HepG2 (cell line): ENCODE data around the gene SLA2. TPM values are rescaled to one million over a fixed set of nuclear protein-coding genes. Genes with fewer than 3 reads are reported as not detected.

ENCODE experiments used
- ATAC-seq: fragments of 200-7000 bp; cut with Tn5 transposase; 3 replicates; pipeline ENCODE4 v1.9.1; 2020; ENCODE audit warnings: mild to moderate bottlenecking, moderate library complexity
- BruUV-seq: library from RNA; stranded (reverse); fragments of 400-500 nt; replicated peaks from 2 replicates; lab custom pipeline; 2021; lab: Mats Ljungman, UMichigan
- CTCF ChIA-PET: fragments of 300-600 bp; formaldehyde crosslinking; extraction: SDS; loops from one replicate; lab custom pipeline; 2021; ENCODE audit warnings: low total read pairs, inconsistent platforms, low intra/inter-chr PET ratio; lab: Yijun Ruan, JAX
- POLR2A ChIA-PET: fragments of 350-600 bp; sonication (Branson Sonifier 250); formaldehyde crosslinking; loops from one replicate; lab custom pipeline; 2020; ENCODE audit warnings: antibody characterized with exemption, inconsistent platforms; lab: Yijun Ruan, JAX
- DNase-seq: peaks from one replicate; pipeline ENCODE4 v3.0.0-alpha.2; 2015; ENCODE audit warnings: low spot score
- FAIRE-seq: peaks from 3 replicates; lab custom pipeline; 2011; peaks lifted over from hg19 to GRCh38; lab: Jason Lieb, UNC
- H2AFZ ChIP-seq: one replicate; pipeline ENCODE4 v1.6.1; 2011; ENCODE audit warnings: low read length, inconsistent platforms
- H3K27ac ChIP-seq: fragments of 300-600 bp; 3 replicates; pipeline ENCODE4 v1.8.0; 2011; ENCODE audit warnings: mixed run types, mild to moderate bottlenecking, mixed read lengths, low read length, inconsistent platforms; ENCODE audit not compliant: insufficient read depth; ENCODE audit errors: extremely low read length
- H3K27me3 ChIP-seq, 2 experiments: fragments of 200-600 bp in 1 of 2; 2 replicates in 1 of 2; 3 replicates in 1 of 2; pipeline versions ENCODE4 v1.6.0 to v1.8.0; 2011; ENCODE audit warnings: low read length in 2 of 2, mild to moderate bottlenecking in 2 of 2, moderate library complexity in 2 of 2, inconsistent platforms in 1 of 2; ENCODE audit not compliant: insufficient read depth in 2 of 2, control insufficient read depth in 1 of 2
- H3K36me3 ChIP-seq, 2 experiments: fragments of 200-600 bp in 1 of 2; replicated peaks in 1 of 2; 2 replicates in 1 of 2; 3 replicates in 1 of 2; pipeline versions ENCODE4 v1.5.1 to v1.8.0; 2011; ENCODE audit warnings: low read length in 2 of 2, inconsistent platforms in 1 of 2; ENCODE audit not compliant: insufficient read depth in 2 of 2, control insufficient read depth in 1 of 2
- H3K4me1 ChIP-seq: 2 replicates; pipeline ENCODE4 v1.5.1; 2012; ENCODE audit warnings: low read length, inconsistent platforms; ENCODE audit not compliant: insufficient read depth
- H3K4me2 ChIP-seq: 2 replicates; pipeline ENCODE4 v1.6.0; 2011; ENCODE audit warnings: low read depth, low read length, inconsistent platforms
- H3K4me3 ChIP-seq, 3 experiments: fragments of 200-600 bp in 1 of 3; sonication (generic), shearing (Covaris generic) in 1 of 3; replicated peaks in 1 of 3; 2 replicates each; pipeline ENCODE4 v1.5.1; 2011 to 2016; ENCODE audit warnings: low read length in 3 of 3, inconsistent platforms in 2 of 3, low read depth in 2 of 3, mild to moderate bottlenecking in 2 of 3, control low read depth in 1 of 3, mixed read lengths in 1 of 3; ENCODE audit not compliant: insufficient read depth in 1 of 3
- H3K79me2 ChIP-seq: one replicate; pipeline ENCODE4 v1.6.1; 2011; ENCODE audit warnings: low read length, inconsistent platforms; ENCODE audit not compliant: insufficient read depth
- H3K9ac ChIP-seq: 2 replicates; pipeline ENCODE4 v1.6.0; 2011; ENCODE audit warnings: mild to moderate bottlenecking, low read depth, low read length, inconsistent platforms; ENCODE audit not compliant: insufficient read depth
- H3K9me3 ChIP-seq: 2 replicates; pipeline ENCODE4 v1.5.1; 2012; ENCODE audit warnings: mild to moderate bottlenecking, low read length
- H4K20me1 ChIP-seq: 2 replicates; pipeline ENCODE4 v1.6.0; 2011; ENCODE audit warnings: inconsistent platforms, mild to moderate bottlenecking, low read length, moderate library complexity; ENCODE audit not compliant: insufficient read depth
- BRD4 ChIP-seq: sonication (generic); formaldehyde crosslinking; IDR thresholded peaks from 2 replicates; pipeline ENCODE4 v1.4.0; 2020; ENCODE audit warnings: missing genetic modification reagents
- CAMTA2 ChIP-seq: sonication (generic); formaldehyde crosslinking; IDR thresholded peaks from 2 replicates; pipeline ENCODE4 v1.4.0; 2020; ENCODE audit warnings: mild to moderate bottlenecking, missing genetic modification reagents, borderline replicate concordance
- MATR3 ChIP-seq: sonication (generic); formaldehyde crosslinking; IDR thresholded peaks from 2 replicates; pipeline ENCODE4 v1.4.0; 2020; ENCODE audit warnings: missing genetic modification reagents
- MED8 ChIP-seq: sonication (generic); formaldehyde crosslinking; IDR thresholded peaks from 2 replicates; pipeline ENCODE4 v1.8.1; 2023; ENCODE audit warnings: mild to moderate bottlenecking, missing genetic modification reagents; ENCODE audit not compliant: insufficient replicate concordance
- POGZ ChIP-seq: sonication (generic); formaldehyde crosslinking; IDR thresholded peaks from 2 replicates; pipeline ENCODE4 v1.4.0; 2020; ENCODE audit warnings: mild to moderate bottlenecking, missing genetic modification reagents
- POLR2G ChIP-seq: fragments of 200-400 bp; formaldehyde crosslinking; IDR thresholded peaks from 2 replicates; pipeline ENCODE4 v1.6.1; 2018; ENCODE audit warnings: mild to moderate bottlenecking, low read depth, low read length, moderate library complexity
- REXO4 ChIP-seq: sonication (generic); formaldehyde crosslinking; IDR thresholded peaks from 2 replicates; pipeline ENCODE4 v1.8.0; 2022; ENCODE audit warnings: missing genetic modification reagents, mild to moderate bottlenecking, borderline replicate concordance
- SNRNP70 ChIP-seq: fragments of 200-400 bp; formaldehyde crosslinking; IDR thresholded peaks from 2 replicates; pipeline ENCODE4 v1.6.1; 2017; ENCODE audit warnings: mild to moderate bottlenecking, low read depth, low read length, moderate library complexity
- ZNF326 ChIP-seq: sonication (generic); formaldehyde crosslinking; IDR thresholded peaks from 2 replicates; pipeline ENCODE4 v1.4.0; 2020; ENCODE audit warnings: missing genetic modification reagents, borderline replicate concordance
- ZNF367 ChIP-seq: sonication (generic); formaldehyde crosslinking; IDR thresholded peaks from 2 replicates; pipeline ENCODE4 v1.4.0; 2020; ENCODE audit warnings: missing genetic modification reagents, borderline replicate concordance
- ZSCAN21 ChIP-seq: sonication (generic); formaldehyde crosslinking; IDR thresholded peaks from 2 replicates; pipeline ENCODE4 v1.8.0; 2022; ENCODE audit warnings: mild to moderate bottlenecking, missing genetic modification reagents, moderate library complexity, borderline replicate concordance
- WGBS: methylation state at CpG from one replicate; pipeline ENCODE4 v1.1.6; 2017; ENCODE audit warnings: low lambda C conversion rate; 5-methylcytosine and 5-hydroxymethylcytosine counted together
- in situ Hi-C: cut with HindIII; loops from 2 replicates; pipeline ENCODE4 v1.10.0; 2017; ENCODE audit warnings: low pct_unique_long_range_greater_than_20kb; ENCODE audit not compliant: extremely low pct_ligation_motif_present
- intact Hi-C: fragments of 100-400 bp; cut with micrococcal nuclease; formaldehyde crosslinking; loops from one replicate; pipeline ENCODE4 v1.10.0; 2022; ENCODE audit not compliant: unreplicated experiment
- polyA plus RNA-seq, 8 experiments: library from polyadenylated mRNA; depleted of rRNA in 3 of 8; stranded (reverse) in 7 of 8; unstranded in 1 of 8; fragments of >200 nt; fragmentation: Illumina TruSeq in 4 of 8; extraction: Trizol in 4 of 8; gene quantifications; 2 replicates each; pipeline versions ENCODE4 v1.2.1 to v1.2.3, GENCODE V29; 2011 to 2016; ENCODE audit warnings: low read depth in 4 of 8, missing spikeins in 1 of 8, mixed read lengths in 1 of 8; ENCODE audit not compliant: insufficient read depth in 1 of 8
- total RNA-seq, 5 experiments: library from RNA; depleted of rRNA; stranded (reverse); fragments of >200 nt; fragmentation: Illumina TruSeq; extraction: Trizol; gene quantifications; 2 replicates each; pipeline ENCODE4 v1.2.3, GENCODE V29; 2016; ENCODE audit warnings: low read depth in 1 of 5
- TF ChIP-seq, protein P1 (sequence below): sonication (generic); formaldehyde crosslinking; IDR thresholded peaks from 2 replicates; pipeline ENCODE4 v1.9.0; 2021; ENCODE audit warnings: missing genetic modification reagents, borderline replicate concordance
- TF ChIP-seq, protein P2 (sequence below): sonication (generic); formaldehyde crosslinking; IDR thresholded peaks from 2 replicates; pipeline ENCODE4 v1.8.1; 2023; ENCODE audit warnings: mild to moderate bottlenecking, missing genetic modification reagents, borderline replicate concordance
- TF ChIP-seq, protein P3 (sequence below): sonication (generic); formaldehyde crosslinking; IDR thresholded peaks from 2 replicates; pipeline ENCODE4 v1.4.0; 2020; ENCODE audit warnings: mild to moderate bottlenecking, missing genetic modification reagents
- TF ChIP-seq, protein P4 (sequence below): sonication (generic); formaldehyde crosslinking; IDR thresholded peaks from 2 replicates; pipeline ENCODE4 v1.5.1; 2020; ENCODE audit warnings: missing genetic modification reagents, mild to moderate bottlenecking, borderline replicate concordance

SLA2 gene
- total and polyA plus RNA-seq, 2 of the 13 experiments (the other 11 are each of a cell fraction or from before 2014, with no cell fraction given): 1.6 to 3.6 TPM

DNA sequence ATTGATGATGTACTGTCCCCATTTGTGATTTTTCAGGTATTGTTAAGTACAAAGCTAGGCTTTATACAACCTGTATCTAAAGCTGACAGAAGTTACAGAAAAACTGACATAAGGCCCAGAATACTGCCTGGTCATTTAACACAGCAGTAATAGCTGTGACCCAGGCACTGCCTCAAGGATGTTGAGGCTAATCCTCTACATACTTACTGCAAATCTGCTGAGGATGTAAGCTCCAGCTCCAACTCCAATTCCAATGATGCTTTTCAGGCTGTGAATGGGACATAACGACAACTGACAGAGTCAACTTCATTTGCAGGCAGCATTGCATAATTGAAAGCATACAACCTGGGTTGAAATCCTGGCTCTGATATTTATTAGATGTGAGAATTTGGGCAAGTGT, 36.3 kb upstream of the SLA2 start:
- ChIA-PET CTCF (no interaction called here), POLR2A (no interaction called here)
- Histone ChIP-seq H2AFZ (no peak overlapping the region), H3K79me2 (no peaks in the 10 kb centered on the region), H3K4me1 (no peaks in the 10 kb centered on the region), H3K27me3 (no peaks in the 10 kb centered on the region), H3K4me2 (no peak overlapping the region), H4K20me1 (no peaks in the 10 kb centered on the region), H3K36me3 (peaks cover 11 to 41% of the 10 kb centered on the region in 2 experiments; a peak in 4 of 5 replicates), H3K4me3 (no peak overlapping the region), H3K9me3 (no peaks in the 10 kb centered on the region), H3K27ac (no peak overlapping the region), H3K9ac (no peak overlapping the region)
- BruUV-seq: no TSS peak
- ATAC-seq (no peak), DNase-seq (no peak), FAIRE-seq (no peak)
- intact Hi-C loops (no loop called here), in situ Hi-C loops (no loop called here)
- TF ChIP-seq ZSCAN21 (CRISPR knock-in tag) (no peak), CAMTA2 (CRISPR knock-in tag) (no peak), POLR2G (no peak), BRD4 (CRISPR knock-in tag) (no peak), REXO4 (CRISPR knock-in tag) (no peak), POGZ (no peak), SNRNP70 (no peak), MATR3 (CRISPR knock-in tag) (no peak), ZNF367 (no peak), MED8 (no peak), ZNF326 (CRISPR knock-in tag) (no peak)
- TF ChIP-seq, protein P1, sequence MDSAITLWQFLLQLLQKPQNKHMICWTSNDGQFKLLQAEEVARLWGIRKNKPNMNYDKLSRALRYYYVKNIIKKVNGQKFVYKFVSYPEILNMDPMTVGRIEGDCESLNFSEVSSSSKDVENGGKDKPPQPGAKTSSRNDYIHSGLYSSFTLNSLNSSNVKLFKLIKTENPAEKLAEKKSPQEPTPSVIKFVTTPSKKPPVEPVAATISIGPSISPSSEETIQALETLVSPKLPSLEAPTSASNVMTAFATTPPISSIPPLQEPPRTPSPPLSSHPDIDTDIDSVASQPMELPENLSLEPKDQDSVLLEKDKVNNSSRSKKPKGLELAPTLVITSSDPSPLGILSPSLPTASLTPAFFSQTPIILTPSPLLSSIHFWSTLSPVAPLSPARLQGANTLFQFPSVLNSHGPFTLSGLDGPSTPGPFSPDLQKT (CRISPR knock-in tag): no peak
- TF ChIP-seq, protein P2, sequence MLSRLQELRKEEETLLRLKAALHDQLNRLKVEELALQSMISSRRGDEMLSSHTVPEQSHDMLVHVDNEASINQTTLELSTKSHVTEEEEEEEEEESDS (CRISPR knock-in tag): no peak
- TF ChIP-seq, protein P3, sequence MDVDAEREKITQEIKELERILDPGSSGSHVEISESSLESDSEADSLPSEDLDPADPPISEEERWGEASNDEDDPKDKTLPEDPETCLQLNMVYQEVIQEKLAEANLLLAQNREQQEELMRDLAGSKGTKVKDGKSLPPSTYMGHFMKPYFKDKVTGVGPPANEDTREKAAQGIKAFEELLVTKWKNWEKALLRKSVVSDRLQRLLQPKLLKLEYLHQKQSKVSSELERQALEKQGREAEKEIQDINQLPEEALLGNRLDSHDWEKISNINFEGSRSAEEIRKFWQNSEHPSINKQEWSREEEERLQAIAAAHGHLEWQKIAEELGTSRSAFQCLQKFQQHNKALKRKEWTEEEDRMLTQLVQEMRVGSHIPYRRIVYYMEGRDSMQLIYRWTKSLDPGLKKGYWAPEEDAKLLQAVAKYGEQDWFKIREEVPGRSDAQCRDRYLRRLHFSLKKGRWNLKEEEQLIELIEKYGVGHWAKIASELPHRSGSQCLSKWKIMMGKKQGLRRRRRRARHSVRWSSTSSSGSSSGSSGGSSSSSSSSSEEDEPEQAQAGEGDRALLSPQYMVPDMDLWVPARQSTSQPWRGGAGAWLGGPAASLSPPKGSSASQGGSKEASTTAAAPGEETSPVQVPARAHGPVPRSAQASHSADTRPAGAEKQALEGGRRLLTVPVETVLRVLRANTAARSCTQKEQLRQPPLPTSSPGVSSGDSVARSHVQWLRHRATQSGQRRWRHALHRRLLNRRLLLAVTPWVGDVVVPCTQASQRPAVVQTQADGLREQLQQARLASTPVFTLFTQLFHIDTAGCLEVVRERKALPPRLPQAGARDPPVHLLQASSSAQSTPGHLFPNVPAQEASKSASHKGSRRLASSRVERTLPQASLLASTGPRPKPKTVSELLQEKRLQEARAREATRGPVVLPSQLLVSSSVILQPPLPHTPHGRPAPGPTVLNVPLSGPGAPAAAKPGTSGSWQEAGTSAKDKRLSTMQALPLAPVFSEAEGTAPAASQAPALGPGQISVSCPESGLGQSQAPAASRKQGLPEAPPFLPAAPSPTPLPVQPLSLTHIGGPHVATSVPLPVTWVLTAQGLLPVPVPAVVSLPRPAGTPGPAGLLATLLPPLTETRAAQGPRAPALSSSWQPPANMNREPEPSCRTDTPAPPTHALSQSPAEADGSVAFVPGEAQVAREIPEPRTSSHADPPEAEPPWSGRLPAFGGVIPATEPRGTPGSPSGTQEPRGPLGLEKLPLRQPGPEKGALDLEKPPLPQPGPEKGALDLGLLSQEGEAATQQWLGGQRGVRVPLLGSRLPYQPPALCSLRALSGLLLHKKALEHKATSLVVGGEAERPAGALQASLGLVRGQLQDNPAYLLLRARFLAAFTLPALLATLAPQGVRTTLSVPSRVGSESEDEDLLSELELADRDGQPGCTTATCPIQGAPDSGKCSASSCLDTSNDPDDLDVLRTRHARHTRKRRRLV: no peak
- TF ChIP-seq, protein P4, sequence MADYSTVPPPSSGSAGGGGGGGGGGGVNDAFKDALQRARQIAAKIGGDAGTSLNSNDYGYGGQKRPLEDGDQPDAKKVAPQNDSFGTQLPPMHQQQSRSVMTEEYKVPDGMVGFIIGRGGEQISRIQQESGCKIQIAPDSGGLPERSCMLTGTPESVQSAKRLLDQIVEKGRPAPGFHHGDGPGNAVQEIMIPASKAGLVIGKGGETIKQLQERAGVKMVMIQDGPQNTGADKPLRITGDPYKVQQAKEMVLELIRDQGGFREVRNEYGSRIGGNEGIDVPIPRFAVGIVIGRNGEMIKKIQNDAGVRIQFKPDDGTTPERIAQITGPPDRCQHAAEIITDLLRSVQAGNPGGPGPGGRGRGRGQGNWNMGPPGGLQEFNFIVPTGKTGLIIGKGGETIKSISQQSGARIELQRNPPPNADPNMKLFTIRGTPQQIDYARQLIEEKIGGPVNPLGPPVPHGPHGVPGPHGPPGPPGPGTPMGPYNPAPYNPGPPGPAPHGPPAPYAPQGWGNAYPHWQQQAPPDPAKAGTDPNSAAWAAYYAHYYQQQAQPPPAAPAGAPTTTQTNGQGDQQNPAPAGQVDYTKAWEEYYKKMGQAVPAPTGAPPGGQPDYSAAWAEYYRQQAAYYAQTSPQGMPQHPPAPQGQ (CRISPR knock-in tag): no peak
- WGBS: 100% methylated on average over 1 of the region's 1 CpG
